Spleen (tissue), 11 donors: ENCODE data around the gene SV2C. TPM values are rescaled to one million over a fixed set of nuclear protein-coding genes. Genes with fewer than 3 reads are reported as not detected.

Source experiments
- DNase-seq: peaks from one replicate; pipeline ENCODE4 v3.0.0-alpha.2; 2020
- H3K27ac ChIP-seq, 8 donors: fragments of 200-600 bp; sonication (generic) in 7 of 8; 1 replicate in 4 of 8; 2 replicates in 4 of 8; pipeline versions ENCODE4 v1.5.0 to v1.8.0; 2016 to 2021; ENCODE audit warnings: inconsistent platforms in 4 of 8, mild to moderate bottlenecking in 4 of 8, moderate library complexity in 1 of 8
- H3K27me3 ChIP-seq, 7 donors: fragments of 200-600 bp; sonication (generic) in 6 of 7; replicated peaks in 1 of 7; 1 replicate in 4 of 7; 2 replicates in 3 of 7; pipeline versions ENCODE4 v1.5.0 to v1.8.0; 2016 to 2021; ENCODE audit warnings: inconsistent platforms in 3 of 7, mild to moderate bottlenecking in 1 of 7
- H3K36me3 ChIP-seq, 6 donors: fragments of 200-600 bp; sonication (generic) in 5 of 6; 1 replicate in 4 of 6; 2 replicates in 2 of 6; pipeline versions ENCODE4 v1.5.0 to v1.8.0; 2016 to 2021; ENCODE audit warnings: inconsistent platforms in 2 of 6
- H3K4me1 ChIP-seq, 6 donors: fragments of 200-600 bp; sonication (generic) in 5 of 6; 1 replicate in 3 of 6; 2 replicates in 3 of 6; pipeline versions ENCODE4 v1.5.0 to v1.8.0; 2016 to 2021; ENCODE audit warnings: inconsistent platforms in 3 of 6
- H3K4me3 ChIP-seq, 8 donors: fragments of 200-600 bp; sonication (generic) in 7 of 8; 1 replicate in 4 of 8; 2 replicates in 4 of 8; pipeline versions ENCODE4 v1.5.0 to v1.8.0; 2016 to 2021; ENCODE audit warnings: inconsistent platforms in 4 of 8, mild to moderate bottlenecking in 4 of 8, moderate library complexity in 2 of 8
- H3K9me3 ChIP-seq, 8 donors: fragments of 200-600 bp; sonication (generic) in 7 of 8; 1 replicate in 4 of 8; 2 replicates in 4 of 8; pipeline versions ENCODE4 v1.5.0 to v1.8.0; 2016 to 2021; ENCODE audit warnings: inconsistent platforms in 4 of 8
- CTCF ChIP-seq, 11 experiments: fragments of 200-600 bp in 7 of 11; fragments of 450-650 bp in 4 of 11; sonication (generic) in 4 of 11; IDR thresholded peaks in 8 of 11; conservative IDR thresholded peaks in 3 of 11; 1 replicate in 7 of 11; 2 replicates in 4 of 11; pipeline versions ENCODE4 v1.4.0 to v1.8.0; 2016 to 2021; ENCODE audit warnings: antibody characterized with exemption in 11 of 11, inconsistent platforms in 4 of 11, mild to moderate bottlenecking in 1 of 11
- POLR2A ChIP-seq, 3 donors: fragments of 450-650 bp; IDR thresholded peaks; one replicate each; pipeline ENCODE4 v1.5.1; 2017; ENCODE audit warnings: antibody characterized with exemption in 3 of 3, mild to moderate bottlenecking in 1 of 3
- POLR2AphosphoS5 ChIP-seq, 3 donors: sonication (generic); formaldehyde crosslinking; IDR thresholded peaks; one replicate each; pipeline ENCODE4 v1.5.1; 2017; ENCODE audit warnings: antibody characterized with exemption in 3 of 3
- WGBS, 5 donors: extraction: QIAGEN DNeasy Blood & Tissue Kit in 3 of 5; methylation state at CpG; one replicate each; pipeline versions ENCODE4 v1.1.5 to v1.1.7; 2013 to 2018; 5-methylcytosine and 5-hydroxymethylcytosine counted together
- intact Hi-C: fragments of 100-400 bp; cut with DNase I; formaldehyde crosslinking; loops from one replicate; pipeline ENCODE4 v1.15.0; 2023; ENCODE audit warnings: low total_unique reads
- polyA plus RNA-seq, 3 donors: library from polyadenylated mRNA; stranded (reverse); fragments of 200-250 nt; gene quantifications; one replicate each; pipeline ENCODE4 v1.2.1, GENCODE V29; 2013
- total RNA-seq, 7 donors: library from RNA; depleted of rRNA in 3 of 7; stranded (reverse); fragments of >200 nt in 3 of 7; fragmentation: NEBNext Ultra II Directional in 4 of 7; extraction: Animal tissue kit (Norgen Biotek cat#: 25700) in 4 of 7; gene quantifications; one replicate each; pipeline versions ENCODE4 v1.1.0 to v1.2.1, GENCODE V29; 2016 to 2021
- donor health status: healthy with polysubstance abuse.
- donor health status: DM: no; HTN: no; CAD: no; lungs with moderate emphysema.
- donor health status: DM: no; HTN: no; CAD: no.
- donor health status: Bipolar disorder and iron deficiency.
- donor health status: healthy.
- donor health status: DM: no; HTN: no; CAD: no.
- donor health status: DM: yes; HTN: yes; CAD: no.

The SV2C gene
- total and polyA plus RNA-seq, 10 donors: 0.02 to 0.43 (median 0.11) TPM

GRCh38 chr5:76144513-76145274 is 61.5 kb downstream of the SV2C start:
- Histone ChIP-seq H3K27me3 (peaks cover 0 to 12% (median 0%) of the 10 kb centered on the region in 7 donors), H3K4me3 (no peak overlapping the region), H3K9me3 (no peaks in the 10 kb centered on the region), H3K27ac (no peak overlapping the region), H3K36me3 (no peaks in the 10 kb centered on the region), H3K4me1 (peaks cover 0 to 7% (median 0%) of the 10 kb centered on the region in 6 donors)
- WGBS, 5 donors: 86 to 100% (median 91%) methylated on average over 1 of the region's 1 CpG
- intact Hi-C loops: no loop called here
- TF ChIP-seq POLR2A (IDR thresholded peaks at IDR 0.05) (no peak), POLR2AphosphoS5 (IDR thresholded peaks at IDR 0.05) (no peak), CTCF (IDR thresholded peaks at IDR 0.05 in 8 of 11, conservative IDR thresholded peaks at IDR 0.05 in 3 of 11) (no peak)
- DNase-seq: no peak

GRCh38 chr5:76145945-76146344 is 62.8 kb downstream of the SV2C start:
- Histone ChIP-seq H3K27ac (no peak overlapping the region), H3K36me3 (no peaks in the 10 kb centered on the region), H3K4me1 (peaks cover 0 to 7% (median 0%) of the 10 kb centered on the region in 6 donors), H3K27me3 (peaks cover 0 to 3% (median 0%) of the 10 kb centered on the region in 7 donors), H3K9me3 (no peaks in the 10 kb centered on the region), H3K4me3 (no peak overlapping the region)
- no peak for DNase-seq
- TF ChIP-seq CTCF (IDR thresholded peaks at IDR 0.05 in 8 of 11, conservative IDR thresholded peaks at IDR 0.05 in 3 of 11) (peak in 1 of 11 experiments; percentile 6), POLR2A (IDR thresholded peaks at IDR 0.05) (no peak)
- intact Hi-C loops: no loop called here
- WGBS, 5 donors: 76 to 84% (median 79%) methylated on average over 5 of the region's 5 CpGs

- no peak overlapping the region for H3K27ac ChIP-seq
- intact Hi-C loops: no loop called here
- peaks cover 0 to 7% (median 0%) of the 10 kb centered on the region in 6 donors for H3K4me1 ChIP-seq
- H3K36me3 ChIP-seq: no peaks in the 10 kb centered on the region
- peaks cover 0 to 6% (median 0%) of the 10 kb centered on the region in 7 donors for H3K27me3 ChIP-seq
- H3K9me3 ChIP-seq: no peaks in the 10 kb centered on the region
- no peak for DNase-seq
- H3K4me3 ChIP-seq: no peak overlapping the region
- WGBS, 5 donors: 0 to 85% (median 52%) methylated on average over 1 of the region's 1 CpG
- TF ChIP-seq CTCF (IDR thresholded peaks at IDR 0.05 in 8 of 11, conservative IDR thresholded peaks at IDR 0.05 in 3 of 11) (no peak), POLR2AphosphoS5 (IDR thresholded peaks at IDR 0.05) (no peak), POLR2A (IDR thresholded peaks at IDR 0.05) (no peak)
Measured at GRCh38 chr5:76149636-76150035, 66.5 kb downstream of the SV2C start.

GRCh38 chr5:76152161-76152560 is 69.0 kb downstream of the SV2C start:
- intact Hi-C loops: no loop called here
- Histone ChIP-seq H3K9me3 (peaks cover 0 to 12% (median 5%) of the 10 kb centered on the region in 8 donors), H3K27me3 (peaks cover 0 to 9% (median 0%) of the 10 kb centered on the region in 7 donors), H3K36me3 (no peaks in the 10 kb centered on the region), H3K4me1 (peaks cover 0 to 7% (median 0%) of the 10 kb centered on the region in 6 donors), H3K4me3 (no peak overlapping the region), H3K27ac (no peak overlapping the region)
- no peak for TF ChIP-seq POLR2AphosphoS5 (IDR thresholded peaks at IDR 0.05)
- TF ChIP-seq CTCF (IDR thresholded peaks at IDR 0.05 in 8 of 11, conservative IDR thresholded peaks at IDR 0.05 in 3 of 11): no peak
- no peak for TF ChIP-seq POLR2A (IDR thresholded peaks at IDR 0.05)
- 62 to 73% (median 67%) methylated on average over 3 of the region's 3 CpGs for WGBS, 5 donors
- DNase-seq: no peak
